Raji (cell line): ENCODE measurements around the gene VSTM2L.

Experiments
- POLR2A ChIP-seq: IDR thresholded peaks from 2 replicates; pipeline ENCODE4 v1.6.1; 2011; ENCODE audit warnings: low read depth, low read length, control low read depth; ENCODE audit not compliant: insufficient read depth

The VSTM2L gene

DNA sequence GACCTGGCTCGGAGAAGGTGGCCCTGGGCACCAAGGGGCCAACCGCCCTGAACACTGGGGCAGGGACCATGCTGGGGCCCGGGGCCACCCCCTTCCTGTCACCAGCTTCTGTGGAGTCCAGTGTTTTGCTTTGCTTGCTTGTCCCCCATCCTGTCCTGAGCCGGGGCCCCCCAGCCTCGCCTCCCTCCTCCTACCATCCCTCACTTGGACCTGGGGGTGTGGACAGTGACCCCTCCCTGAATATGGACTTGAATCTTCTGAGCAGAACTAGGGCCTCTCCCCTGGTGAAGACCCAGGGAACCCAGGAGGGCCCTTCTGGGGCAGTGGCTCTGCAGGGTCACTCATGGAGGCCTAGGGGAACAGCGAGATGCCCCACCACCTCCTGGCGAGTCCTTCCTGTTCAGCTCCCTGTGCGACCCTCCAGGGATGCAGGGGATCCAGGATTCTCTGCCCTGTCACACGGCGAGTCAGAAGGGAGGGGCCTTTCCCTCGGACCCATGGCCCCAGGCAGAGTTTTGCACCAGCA is 41.6 kb downstream of the VSTM2L start:
- no peak for TF ChIP-seq POLR2A

DNA sequence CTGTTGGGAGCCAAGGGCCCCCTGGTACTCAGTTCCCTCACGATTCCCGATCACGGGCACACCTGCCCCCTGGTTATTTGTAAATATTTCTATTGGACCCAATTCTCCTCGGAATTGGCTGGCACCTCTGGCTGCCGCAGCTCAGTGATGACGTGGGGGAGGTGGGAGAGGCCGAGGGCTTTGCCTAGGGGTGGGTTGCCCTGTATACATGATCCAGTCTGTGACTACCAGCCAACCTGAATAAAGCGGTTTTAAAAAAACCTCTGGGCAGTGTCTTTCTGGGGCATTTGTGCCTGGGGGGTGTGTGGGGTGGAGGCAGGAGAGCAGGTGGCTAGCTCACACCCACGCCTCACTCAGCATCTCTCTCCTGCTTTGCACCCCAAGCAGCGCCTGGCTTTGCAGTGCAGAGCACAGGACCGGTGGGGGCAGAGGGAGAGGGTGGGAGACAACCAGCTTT is 42.2 kb downstream of the VSTM2L start:
- TF ChIP-seq POLR2A = no peak

DNA sequence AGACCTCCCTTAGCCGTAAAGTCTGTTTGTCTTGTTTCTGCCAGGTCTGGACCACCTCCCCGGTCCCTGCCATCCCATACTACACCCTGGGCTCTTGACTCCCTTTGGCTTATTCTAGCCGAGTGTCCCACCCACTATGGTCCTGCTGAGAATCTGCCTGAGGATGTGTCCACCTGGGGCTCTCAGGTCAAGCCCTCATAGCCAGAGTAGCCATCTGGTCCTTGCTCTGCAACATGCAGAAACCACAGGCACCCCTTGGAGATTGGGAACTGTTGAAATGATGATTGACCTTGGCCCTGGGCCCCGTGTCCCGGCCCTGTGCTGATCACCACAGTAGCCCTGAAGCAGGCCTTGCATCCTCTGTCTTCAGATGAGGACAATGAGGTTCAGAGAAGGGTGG is 44.0 kb downstream of the VSTM2L start:
- TF ChIP-seq POLR2A = no peak

DNA sequence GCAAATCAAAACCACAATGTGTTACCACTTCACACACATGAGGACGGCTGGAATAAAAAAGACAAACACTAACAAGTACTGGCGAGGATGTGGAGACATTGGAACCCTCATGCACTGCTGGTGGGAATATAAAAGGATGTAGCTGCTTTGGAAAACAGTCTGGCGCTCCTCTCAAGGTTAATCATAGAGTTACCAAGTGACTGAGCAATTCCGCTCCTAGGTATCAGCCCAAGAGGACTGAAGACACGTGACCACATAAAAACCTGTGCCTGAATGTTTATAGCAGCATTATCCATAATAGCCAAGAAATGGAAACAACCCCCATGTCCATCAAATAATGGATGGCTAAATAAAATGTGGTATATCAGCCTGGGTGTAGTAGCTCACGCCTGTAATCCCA is 45.0 kb downstream of the VSTM2L start:
- no peak for TF ChIP-seq POLR2A

DNA sequence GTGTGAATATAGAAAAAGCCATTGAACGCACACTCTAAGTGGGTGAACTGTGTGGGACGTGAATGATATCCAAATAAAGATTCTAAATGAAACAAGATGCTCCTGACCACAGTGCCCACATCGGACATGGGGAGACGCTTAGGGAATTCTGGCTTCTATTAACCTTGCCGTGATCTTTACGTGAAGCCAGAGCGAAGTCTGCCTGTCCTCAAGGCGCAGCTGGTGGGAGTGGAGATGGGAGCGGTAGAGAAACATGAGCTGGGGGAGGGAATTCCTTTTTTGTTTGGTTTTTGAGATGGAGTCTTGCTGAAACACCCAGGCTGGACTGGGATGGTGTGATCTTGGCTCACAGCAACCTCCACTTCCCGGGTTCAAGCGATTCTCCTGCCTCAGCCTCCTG is 46.0 kb downstream of the VSTM2L start:
- no peak for TF ChIP-seq POLR2A

DNA sequence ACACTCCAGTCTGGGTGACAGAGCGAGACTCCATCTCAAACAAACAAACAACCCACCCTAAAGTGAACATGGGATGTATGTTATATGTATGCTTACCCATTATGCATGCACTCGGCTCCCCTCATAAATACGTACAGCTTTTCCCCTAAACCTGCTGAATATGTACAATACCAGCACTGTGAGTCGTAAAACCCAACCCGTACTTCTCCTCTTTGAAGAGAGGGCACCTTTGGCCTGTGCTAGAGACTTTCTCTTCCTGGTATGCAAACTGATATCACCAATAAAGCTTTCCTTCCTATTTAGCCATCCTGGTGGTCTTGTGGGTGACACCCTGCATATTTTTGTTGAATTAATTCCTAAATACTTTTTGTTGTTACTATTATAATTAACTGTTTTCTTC is 51.3 kb downstream of the VSTM2L start:
- TF ChIP-seq POLR2A = no peak

DNA sequence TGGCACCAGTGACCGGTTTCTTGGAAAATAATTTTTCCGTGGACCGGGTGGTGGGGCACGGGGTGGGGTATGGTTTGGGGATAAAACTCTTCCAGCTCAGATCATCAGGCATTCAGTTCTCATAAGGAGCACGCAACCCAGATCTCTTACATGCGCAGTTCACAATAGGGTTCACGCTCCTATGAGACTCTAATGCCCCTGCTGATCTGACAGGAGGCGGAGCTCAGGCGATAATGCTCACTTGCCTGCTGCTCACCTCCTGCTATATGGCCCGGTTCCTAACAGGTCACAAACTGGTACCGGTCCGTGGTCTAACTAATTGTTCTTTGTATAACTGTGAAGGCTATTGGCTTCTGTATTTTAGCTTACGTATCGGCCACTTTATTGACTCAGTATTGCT is 51.7 kb downstream of the VSTM2L start:
- no peak for TF ChIP-seq POLR2A

DNA sequence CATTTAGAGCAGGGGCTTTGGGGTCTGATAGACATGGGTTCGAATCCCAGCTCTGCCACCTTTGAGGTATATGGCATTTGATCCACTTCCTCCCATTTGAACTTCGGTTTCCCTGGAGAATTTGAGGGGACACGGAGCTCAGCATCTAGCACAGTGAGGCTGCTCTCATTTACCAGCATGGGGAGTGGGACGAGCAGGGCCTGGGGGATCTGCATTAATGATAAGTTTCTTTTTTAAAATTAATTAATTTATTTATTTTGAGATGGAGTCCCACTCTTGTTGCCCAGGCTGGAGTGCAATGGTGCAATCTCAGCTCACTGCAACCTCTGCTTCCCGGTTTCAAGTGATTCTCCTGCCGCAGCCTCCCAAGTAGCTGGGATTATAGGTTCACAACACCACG is 52.6 kb downstream of the VSTM2L start:
- TF ChIP-seq POLR2A = no peak

DNA sequence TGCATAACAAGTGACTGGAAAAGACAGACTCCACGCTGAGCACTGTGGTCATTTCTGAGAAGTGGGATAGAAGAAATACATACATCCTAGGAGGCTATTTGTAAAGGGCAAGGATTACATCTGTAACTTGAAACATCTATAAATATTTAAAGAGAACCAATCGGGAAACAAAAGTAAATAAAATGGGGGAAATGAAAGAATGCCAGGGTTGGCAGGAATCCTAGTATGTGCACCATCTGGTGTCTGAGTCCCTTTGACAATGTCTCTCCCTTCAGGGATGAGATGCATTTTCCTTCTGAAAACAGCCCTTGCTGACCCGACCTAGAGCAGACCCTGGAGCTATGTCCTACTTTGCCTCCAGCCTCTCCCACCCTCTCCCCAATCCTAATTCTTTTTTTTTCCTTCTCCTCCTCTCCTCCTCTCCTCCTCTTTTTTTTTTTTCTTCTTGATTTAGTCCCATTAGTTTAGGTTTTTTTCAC is 53.2 kb downstream of the VSTM2L start:
- TF ChIP-seq POLR2A = no peak

DNA sequence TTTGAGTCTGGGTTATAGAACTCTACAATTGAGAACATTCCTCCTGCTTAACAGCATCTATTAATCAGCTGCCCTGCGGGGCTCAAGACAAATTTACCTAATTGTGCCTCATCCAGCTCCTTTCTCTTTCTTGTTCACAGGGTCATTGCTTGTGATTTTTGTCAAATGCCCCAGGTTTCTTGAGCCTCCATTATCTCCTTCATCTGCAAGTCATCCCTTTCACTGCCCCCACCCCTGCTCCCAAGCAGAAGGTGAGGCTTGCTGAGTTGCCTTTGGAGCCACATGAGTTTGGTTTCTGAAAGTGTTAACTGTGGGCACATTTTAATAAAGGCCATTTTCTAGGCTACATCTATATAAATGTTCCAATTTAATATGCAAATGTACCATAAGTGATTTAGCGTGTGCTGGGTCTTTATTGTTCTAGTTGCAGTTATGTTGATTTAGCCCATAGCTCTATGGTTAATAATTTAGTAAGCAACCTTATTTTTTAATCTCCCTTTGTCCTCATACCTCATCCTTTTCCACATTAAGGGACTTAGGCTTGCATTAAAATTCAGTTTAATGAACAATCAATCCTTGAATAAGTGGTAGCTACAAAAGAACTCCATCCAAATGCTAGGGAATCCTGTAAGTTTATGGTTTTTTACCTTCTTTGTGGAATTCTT is 56.1 kb downstream of the VSTM2L start:
- TF ChIP-seq POLR2A = no peak

DNA sequence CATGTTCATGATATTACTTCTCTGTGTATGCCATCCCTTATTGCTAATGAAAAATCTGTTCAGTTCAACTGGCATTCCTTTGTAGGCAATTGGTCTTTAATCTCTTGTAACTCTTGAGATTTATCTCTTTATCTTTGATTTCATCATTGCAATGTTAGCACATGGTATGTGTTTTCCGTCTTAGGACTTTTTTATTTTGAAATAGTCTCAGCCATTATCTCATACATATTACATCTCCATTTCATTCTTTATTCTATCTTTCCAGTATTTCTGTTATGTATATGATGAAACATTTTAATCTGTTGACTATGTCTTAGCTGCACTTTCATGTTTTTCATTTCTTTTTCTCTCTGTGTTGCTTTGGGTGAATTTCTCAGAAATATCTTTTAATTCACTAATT is 58.1 kb downstream of the VSTM2L start:
- TF ChIP-seq POLR2A = no peak

DNA sequence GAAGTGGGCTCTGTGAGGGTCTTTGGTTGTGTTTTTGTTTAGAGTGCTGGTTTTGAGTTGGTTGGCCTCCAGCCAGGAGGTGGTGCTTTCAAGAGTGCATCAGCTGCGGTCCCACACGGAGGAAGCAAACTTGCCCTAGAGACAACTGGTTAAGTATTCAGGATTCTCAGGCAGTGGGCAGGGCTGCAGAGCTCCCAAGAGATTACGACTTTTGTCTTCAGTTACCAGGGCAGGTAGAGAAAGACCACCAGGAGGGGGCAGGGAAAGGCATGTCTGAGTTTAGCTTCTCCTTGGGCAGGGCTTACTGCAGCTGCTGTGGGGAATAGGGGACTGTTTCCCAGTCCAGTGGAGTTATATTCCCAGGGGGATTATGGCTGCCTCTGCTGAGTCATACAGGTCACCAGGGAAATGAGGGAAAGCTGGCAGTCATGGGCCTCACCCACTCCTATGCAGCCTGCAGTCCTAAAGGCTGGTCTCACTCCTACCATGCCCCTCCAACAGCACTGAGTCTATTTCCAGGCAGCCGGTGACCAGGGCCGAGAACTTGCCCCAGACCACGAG is 66.0 kb downstream of the VSTM2L start:
- no peak for TF ChIP-seq POLR2A

DNA sequence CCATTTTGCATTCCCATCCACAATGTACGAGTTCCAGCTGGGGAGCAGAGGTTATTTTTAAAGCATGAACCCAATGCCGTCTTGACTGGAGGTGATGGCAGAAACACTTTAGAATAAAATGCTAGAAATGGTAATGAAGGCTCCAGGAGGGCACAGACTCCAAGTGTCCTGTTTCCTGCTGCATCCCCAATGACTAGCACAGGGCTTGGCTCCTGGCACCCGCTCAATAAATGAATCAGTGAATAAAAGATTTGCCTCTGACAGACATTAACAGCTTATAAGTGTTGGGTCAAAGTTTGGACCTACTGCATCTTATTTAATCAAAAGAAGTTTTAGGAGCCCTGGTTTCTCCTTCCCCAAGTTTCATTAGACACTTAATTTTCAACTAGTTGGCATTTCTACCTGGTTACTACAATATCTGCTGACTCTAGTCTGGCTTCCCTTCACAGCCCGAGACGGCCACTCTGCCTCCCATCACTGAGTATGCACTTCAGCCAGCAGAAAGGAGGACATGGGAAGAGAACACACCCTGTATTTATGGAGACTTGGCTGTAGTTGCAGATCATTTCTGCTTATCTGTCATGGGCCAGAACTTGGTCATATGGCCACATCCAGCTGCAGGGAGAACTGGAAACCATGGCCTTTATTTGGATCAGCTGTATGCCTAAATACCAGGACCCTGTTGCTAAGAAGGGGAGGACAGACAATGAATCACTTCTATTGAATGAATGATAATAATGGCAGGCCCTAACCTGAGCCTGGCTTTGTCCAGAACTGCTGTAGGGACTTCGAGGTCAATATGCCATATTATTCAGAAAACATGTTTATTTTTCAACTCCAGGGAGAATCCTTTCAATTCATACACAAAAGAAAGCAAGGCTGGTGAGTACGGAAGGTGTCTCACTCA is 67.3 kb downstream of the VSTM2L start:
- TF ChIP-seq POLR2A = no peak

DNA sequence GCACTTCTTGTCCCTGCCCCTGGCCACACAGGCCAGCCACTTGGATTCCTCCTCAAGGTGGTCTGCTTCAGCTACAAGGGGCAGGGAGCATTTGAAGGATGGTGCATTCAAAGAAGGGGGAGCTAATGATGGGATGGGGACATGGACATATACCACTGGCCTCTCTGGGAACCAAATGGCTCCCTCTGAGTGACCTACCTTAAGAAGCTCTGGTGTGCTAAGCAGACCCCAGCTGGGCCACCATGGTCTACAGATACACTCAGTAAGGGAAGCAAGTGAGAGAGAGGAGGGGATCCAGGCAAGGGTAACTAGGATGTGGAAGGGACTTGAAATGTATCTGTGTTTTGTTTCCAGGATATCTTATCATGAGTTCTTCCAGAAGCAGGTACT is 67.9 kb downstream of the VSTM2L start:
- no peak for TF ChIP-seq POLR2A

DNA sequence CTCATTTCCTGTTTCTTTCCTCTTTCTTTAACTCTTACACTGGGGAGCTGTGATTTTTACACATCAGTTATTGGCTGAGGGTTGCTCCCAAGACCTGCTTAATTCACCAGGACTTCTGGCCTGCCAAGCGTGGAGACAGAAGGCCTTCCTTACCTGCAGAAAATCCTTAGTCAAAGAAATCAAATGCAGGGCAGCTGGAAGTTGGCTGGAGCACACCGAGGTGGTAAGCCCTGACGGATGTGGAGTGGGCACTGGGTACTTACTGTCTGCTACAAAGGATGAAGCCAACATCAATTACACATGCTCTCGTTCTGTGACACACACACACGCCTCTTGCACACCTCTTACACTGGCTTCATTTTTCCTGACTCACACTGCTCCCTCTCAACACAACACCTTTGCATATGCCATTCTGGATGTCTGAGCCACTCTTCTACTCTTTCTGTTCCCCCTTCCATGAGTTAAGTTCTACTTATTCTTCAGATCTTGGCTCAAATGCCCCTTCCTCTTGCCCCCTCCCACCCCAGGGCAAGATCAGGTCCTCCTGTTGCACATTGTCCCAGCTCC is 68.7 kb downstream of the VSTM2L start:
- no peak for TF ChIP-seq POLR2A
